ENCODE measurements around the gene TXNRD2. TPM values are rescaled to one million over a fixed set of nuclear protein-coding genes. Genes with fewer than 3 reads are reported as not detected.

TXNRD2 gene
- total RNA-seq, 1 experiment from 2014 or later = 22.9 TPM

GRCh38 chr22:19972251-19972650, 30.6 kb upstream of the TXNRD2 start:
- H4K91ac ChIP-seq (ENCODE audit: insufficient read length, low read depth, low read length) = no peak overlapping the region
- no peaks in the 10 kb centered on the region for H3K79me2 ChIP-seq (ENCODE audit: insufficient read depth, low read length)
- no peak overlapping the region for H3K23ac ChIP-seq (ENCODE audit: insufficient read length, low read depth, low read length)
- no peak overlapping the region for H3K4ac ChIP-seq (ENCODE audit: low read depth, low read length)
- no peak overlapping the region for H2BK15ac ChIP-seq (ENCODE audit: low read depth, low read length)
- no peak overlapping the region for H4K5ac ChIP-seq (ENCODE audit: insufficient read length, low read depth, low read length)
- H3T11ph ChIP-seq (ENCODE audit: low read length) = no peak overlapping the region
- H2BK20ac ChIP-seq (ENCODE audit: low read depth, low read length, poor library complexity, severe bottlenecking) = no peak overlapping the region
- no peak overlapping the region for H3K27ac ChIP-seq (ENCODE audit: insufficient read length, low read depth, low read length)
- H3K4me2 ChIP-seq (ENCODE audit: insufficient read depth, insufficient read length, low read length) = no peak overlapping the region
- no peaks in the 10 kb centered on the region; the same call in 1 of the 2 replicates for H3K4me1 ChIP-seq (ENCODE audit: insufficient read depth, low read length)
- no peak overlapping the region for H3K9ac ChIP-seq (ENCODE audit: extremely low read depth, insufficient read length, low read length)
- no peaks in the 10 kb centered on the region for H3K27me3 ChIP-seq (ENCODE audit: insufficient read depth, low read length)
- H2BK120ac ChIP-seq (ENCODE audit: low read depth, low read length, poor library complexity, severe bottlenecking) = no peak overlapping the region
- Mint-ChIP-seq H3K9me3 (no peaks in the 10 kb centered on the region; a peak in 1 of 5 replicates), H3K36me3 (ENCODE audit: insufficient read depth in 1 of 3, low read depth in 3 of 3) (peaks cover 7 to 42% (median 29%) of the 10 kb centered on the region in 3 experiments), H3K27ac (no peak overlapping the region), H3K4me3 (no peak overlapping the region), H3K4me1 (peaks cover 13 to 18% of the 10 kb centered on the region in 2 experiments), H3K27me3 (ENCODE audit: low read depth) (no peaks in the 10 kb centered on the region)
- H4K20me1 ChIP-seq (ENCODE audit: control insufficient read depth, insufficient read depth, insufficient read length) = no peaks in the 10 kb centered on the region
- DNase-seq = no peak
- no peaks in the 10 kb centered on the region for H3K23me2 ChIP-seq (ENCODE audit: insufficient read length, low read depth, low read length, poor library complexity, severe bottlenecking)
- no peaks in the 10 kb centered on the region for H3K79me1 ChIP-seq (ENCODE audit: insufficient read depth, low read depth, low read length, poor library complexity, severe bottlenecking)
- no peak overlapping the region for H2AK5ac ChIP-seq (ENCODE audit: insufficient read length, low read length)
- no peak overlapping the region for H2BK12ac ChIP-seq (ENCODE audit: insufficient read length, low read depth, low read length)
- H3K18ac ChIP-seq (ENCODE audit: insufficient read length, low read depth, low read length) = no peak overlapping the region
- H2AFZ ChIP-seq (ENCODE audit: low read length) = no peak overlapping the region
- no peak overlapping the region for H2BK5ac ChIP-seq (ENCODE audit: insufficient read length, low read length)
- WGBS (ENCODE audit: extremely low coverage, insufficient read length, low lambda C conversion rate) = no CpG with 5 or more reads among the region's 9 CpGs
- TF ChIP-seq CTCF (conservative IDR thresholded peaks at IDR 0.05) = no peak
- no peak overlapping the region for H3K56ac ChIP-seq (ENCODE audit: insufficient read length, low read depth, low read length)
- H4K8ac ChIP-seq (replicated peaks; ENCODE audit: insufficient read length, low read depth, low read length) = no peak overlapping the region
- no peak overlapping the region for H3K14ac ChIP-seq (ENCODE audit: insufficient read depth, low read length)
- no peaks in the 10 kb centered on the region for H3K9me3 ChIP-seq (ENCODE audit: control insufficient read depth, low read depth, low read length)
